Stimulated activated CD4-positive, alpha-beta T cell treated with anti-CD3 and anti-CD28 coated beads, Interleukin-1b, Interleukin-23, amount 100 ng/mL, for 24 hours (primary cell): ENCODE data around the gene DDX1.

ENCODE experiments used
- DNase-seq, 4 experiments: peaks; one replicate each; pipeline ENCODE4 v3.0.0-alpha.2; 2020; ENCODE audit warnings: low read depth in 4 of 4, low spot score in 1 of 4

DDX1 gene

GRCh38 chr2:15562354-15563031 lies 29.2 kb upstream of the DDX1 start:
- DNase-seq = no peak

GRCh38 chr2:15563227-15564100 lies 28.2 kb upstream of the DDX1 start:
- no peak for DNase-seq

- no peak for DNase-seq
These were observed 26.3 kb upstream of the DDX1 start for GRCh38 chr2:15565392-15565791.

- DNase-seq = no peak
These were observed 25.5 kb upstream of the DDX1 start for GRCh38 chr2:15565994-15566671.

GRCh38 chr2:15566912-15567311 lies 24.8 kb upstream of the DDX1 start:
- no peak for DNase-seq

GRCh38 chr2:15568874-15569273 lies 22.8 kb upstream of the DDX1 start:
- no peak for DNase-seq

- DNase-seq = no peak
These were observed 21.6 kb upstream of the DDX1 start for GRCh38 chr2:15570104-15570503.

- no peak for DNase-seq
These were observed 19.9 kb upstream of the DDX1 start for GRCh38 chr2:15571729-15572128.

- peak; percentile 85 to 97 (median 90) for DNase-seq
These were observed 14.5 kb upstream of the DDX1 start for GRCh38 chr2:15577071-15577735.

- DNase-seq = no peak
These were observed 12.0 kb upstream of the DDX1 start for GRCh38 chr2:15579641-15580040.

- no peak for DNase-seq
These were observed 11.2 kb upstream of the DDX1 start for GRCh38 chr2:15580451-15580850.

- no peak for DNase-seq
These were observed 8.8 kb upstream of the DDX1 start for GRCh38 chr2:15582710-15583357.

GRCh38 chr2:15583826-15584225 lies 7.8 kb upstream of the DDX1 start:
- no peak for DNase-seq

GRCh38 chr2:15584316-15584715 lies 7.4 kb upstream of the DDX1 start:
- no peak for DNase-seq

- DNase-seq = no peak
These were observed 6.8 kb upstream of the DDX1 start for GRCh38 chr2:15584767-15585469.

GRCh38 chr2:15588329-15588919 lies 3.2 kb upstream of the DDX1 start:
- DNase-seq = peak in 1 of 4 experiments; percentile 28

GRCh38 chr2:15591373-15591691 lies 336 bp upstream of the DDX1 start:
- DNase-seq = no peak

GRCh38 chr2:15593327-15593705 lies 1.6 kb downstream of the DDX1 start:
- DNase-seq = no peak

- DNase-seq = no peak
These were observed 2.9 kb downstream of the DDX1 start for GRCh38 chr2:15594291-15595256.
